DOHH2 (cell line): ENCODE results near the gene LOC128125822.

ENCODE experiments used
- H3F3A ChIP-seq: fragments of 200-600 bp; sonication (generic), shearing (Covaris generic); 2 replicates; pipeline ENCODE4 v1.6.0; 2016; ENCODE audit warnings: antibody characterized with exemption, mild to moderate bottlenecking; ENCODE audit not compliant: control insufficient read depth, insufficient read depth
- H3K27ac ChIP-seq: fragments of 200-600 bp; sonication (generic); 2 replicates; pipeline ENCODE4 v1.5.1; 2014; ENCODE audit warnings: low read depth, mild to moderate bottlenecking, low read length, moderate library complexity
- H3K27me3 ChIP-seq: fragments of 200-600 bp; sonication (generic); 2 replicates; pipeline ENCODE4 v1.6.1; 2014; ENCODE audit warnings: mild to moderate bottlenecking, low read length, mixed read lengths; ENCODE audit not compliant: control insufficient read depth
- H3K36me3 ChIP-seq: fragments of 200-600 bp; sonication (generic); 2 replicates; pipeline ENCODE4 v1.6.1; 2014; ENCODE audit warnings: mild to moderate bottlenecking, low read length, moderate library complexity, mixed read lengths; ENCODE audit not compliant: control insufficient read depth
- H3K4me1 ChIP-seq: fragments of 200-600 bp; sonication (generic); 2 replicates; pipeline ENCODE4 v1.6.1; 2014; ENCODE audit warnings: mild to moderate bottlenecking, low read length, mixed read lengths; ENCODE audit not compliant: control insufficient read depth
- H3K4me2 ChIP-seq: fragments of 200-600 bp; sonication (generic); 2 replicates; pipeline ENCODE4 v1.6.0; 2014; ENCODE audit warnings: mild to moderate bottlenecking, low read length, moderate library complexity
- H3K4me3 ChIP-seq: fragments of 200-600 bp; sonication (generic); 2 replicates; pipeline ENCODE4 v1.5.1; 2014; ENCODE audit warnings: mild to moderate bottlenecking, low read length, mixed read lengths
- H3K79me2 ChIP-seq: fragments of 200-600 bp; sonication (generic); 2 replicates; pipeline ENCODE4 v1.6.1; 2014; ENCODE audit warnings: mild to moderate bottlenecking, low read length, mixed read lengths; ENCODE audit not compliant: control insufficient read depth
- H3K9me2 ChIP-seq: fragments of 200-600 bp; sonication (generic); replicated peaks from 2 replicates; pipeline ENCODE4 v1.6.1; 2014; ENCODE audit warnings: mild to moderate bottlenecking, low read length, mixed read lengths; ENCODE audit not compliant: control insufficient read depth
- H3K9me3 ChIP-seq: fragments of 200-600 bp; sonication (generic); 2 replicates; pipeline ENCODE4 v1.6.1; 2014; ENCODE audit warnings: antibody characterized with exemption, low read length, mixed read lengths; ENCODE audit not compliant: control insufficient read depth, insufficient read depth
- H4K20me1 ChIP-seq: fragments of 200-600 bp; sonication (generic); 2 replicates; pipeline ENCODE4 v1.6.0; 2014; ENCODE audit warnings: low read depth, mild to moderate bottlenecking, antibody characterized with exemption, low read length, moderate library complexity; ENCODE audit not compliant: control insufficient read depth, insufficient read depth
- EZH2phosphoT487 ChIP-seq: fragments of 200-600 bp; sonication (generic); IDR thresholded peaks from 2 replicates; pipeline ENCODE4 v1.6.1; 2017; ENCODE audit warnings: borderline replicate concordance, mild to moderate bottlenecking, antibody characterized with exemption, low read length, moderate library complexity, mixed read lengths
- TF ChIP-seq, protein P1 (sequence below): fragments of 200-600 bp; sonication (generic); IDR thresholded peaks from one replicate; pipeline ENCODE4 v1.5.1; 2014; ENCODE audit warnings: antibody characterized with exemption, mild to moderate bottlenecking, low read depth, low read length; ENCODE audit not compliant: poor library complexity, severe bottlenecking

The LOC128125822 gene

DNA sequence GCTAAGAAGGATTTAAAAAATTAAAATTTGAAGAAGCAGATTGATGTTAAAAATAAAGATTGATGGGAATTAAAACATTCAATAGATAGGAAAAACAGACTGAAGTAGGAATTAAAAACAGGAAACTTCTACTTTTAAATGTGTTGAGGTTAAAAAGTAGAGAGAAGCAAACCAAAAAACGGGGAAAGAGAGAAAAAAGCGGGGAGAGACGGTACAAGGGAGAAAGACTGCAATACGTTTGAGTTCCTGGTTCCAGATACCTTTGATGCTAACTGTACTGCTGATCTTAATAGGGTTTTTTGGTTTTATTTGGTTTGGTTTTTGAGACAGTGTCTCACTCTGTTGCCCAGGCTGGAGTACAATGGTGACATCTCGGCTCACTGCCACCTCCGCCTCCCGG, 27.0 kb downstream of the LOC128125822 start:
- Histone ChIP-seq H4K20me1 (no peaks in the 10 kb centered on the region), H3K4me1 (peaks cover 17% of the 10 kb centered on the region), H3K9me3 (no peaks in the 10 kb centered on the region), H3K27ac (peak overlapping the region; percentile 19; the same call in 1 of the 2 replicates), H3K9me2 (no peaks in the 10 kb centered on the region), H3K27me3 (no peaks in the 10 kb centered on the region), H3K79me2 (no peaks in the 10 kb centered on the region), H3K36me3 (no peaks in the 10 kb centered on the region), H3K4me3 (peak overlapping the region; percentile 71), H3F3A (no peaks in the 10 kb centered on the region), H3K4me2 (peak overlapping the region; percentile 87)
- TF ChIP-seq, protein P1, sequence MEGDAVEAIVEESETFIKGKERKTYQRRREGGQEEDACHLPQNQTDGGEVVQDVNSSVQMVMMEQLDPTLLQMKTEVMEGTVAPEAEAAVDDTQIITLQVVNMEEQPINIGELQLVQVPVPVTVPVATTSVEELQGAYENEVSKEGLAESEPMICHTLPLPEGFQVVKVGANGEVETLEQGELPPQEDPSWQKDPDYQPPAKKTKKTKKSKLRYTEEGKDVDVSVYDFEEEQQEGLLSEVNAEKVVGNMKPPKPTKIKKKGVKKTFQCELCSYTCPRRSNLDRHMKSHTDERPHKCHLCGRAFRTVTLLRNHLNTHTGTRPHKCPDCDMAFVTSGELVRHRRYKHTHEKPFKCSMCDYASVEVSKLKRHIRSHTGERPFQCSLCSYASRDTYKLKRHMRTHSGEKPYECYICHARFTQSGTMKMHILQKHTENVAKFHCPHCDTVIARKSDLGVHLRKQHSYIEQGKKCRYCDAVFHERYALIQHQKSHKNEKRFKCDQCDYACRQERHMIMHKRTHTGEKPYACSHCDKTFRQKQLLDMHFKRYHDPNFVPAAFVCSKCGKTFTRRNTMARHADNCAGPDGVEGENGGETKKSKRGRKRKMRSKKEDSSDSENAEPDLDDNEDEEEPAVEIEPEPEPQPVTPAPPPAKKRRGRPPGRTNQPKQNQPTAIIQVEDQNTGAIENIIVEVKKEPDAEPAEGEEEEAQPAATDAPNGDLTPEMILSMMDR = no peak
- no peak for TF ChIP-seq EZH2phosphoT487

DNA sequence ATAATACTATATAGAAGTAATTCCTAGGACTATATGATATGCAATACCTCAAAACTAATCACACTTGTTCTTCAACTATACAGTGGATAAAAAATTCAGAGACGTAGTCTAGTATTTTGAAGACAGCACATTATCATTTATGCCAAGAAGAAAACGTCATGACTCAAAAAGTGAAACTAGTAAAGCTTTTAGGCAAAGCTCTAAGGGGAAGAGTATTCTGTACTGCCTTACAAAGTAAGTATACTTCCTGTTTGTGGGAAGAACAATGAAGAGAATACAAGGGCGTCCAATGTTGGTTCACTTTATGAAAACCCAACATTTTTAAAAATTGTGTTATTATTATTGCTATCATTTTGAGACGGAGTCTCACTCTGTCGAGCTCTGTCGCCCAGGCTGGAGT, 27.9 kb downstream of the LOC128125822 start:
- no peaks in the 10 kb centered on the region for H3K9me3 ChIP-seq
- H3K4me3 ChIP-seq = no peak overlapping the region
- H3K27ac ChIP-seq = no peak overlapping the region
- H3K36me3 ChIP-seq = no peaks in the 10 kb centered on the region
- H4K20me1 ChIP-seq = no peaks in the 10 kb centered on the region
- H3F3A ChIP-seq = no peaks in the 10 kb centered on the region
- no peak for TF ChIP-seq EZH2phosphoT487
- TF ChIP-seq, protein P1 = no peak
- peaks cover 17% of the 10 kb centered on the region for H3K4me1 ChIP-seq
- H3K4me2 ChIP-seq = no peak overlapping the region
- H3K9me2 ChIP-seq = no peaks in the 10 kb centered on the region
- H3K79me2 ChIP-seq = no peaks in the 10 kb centered on the region
- H3K27me3 ChIP-seq = no peaks in the 10 kb centered on the region

DNA sequence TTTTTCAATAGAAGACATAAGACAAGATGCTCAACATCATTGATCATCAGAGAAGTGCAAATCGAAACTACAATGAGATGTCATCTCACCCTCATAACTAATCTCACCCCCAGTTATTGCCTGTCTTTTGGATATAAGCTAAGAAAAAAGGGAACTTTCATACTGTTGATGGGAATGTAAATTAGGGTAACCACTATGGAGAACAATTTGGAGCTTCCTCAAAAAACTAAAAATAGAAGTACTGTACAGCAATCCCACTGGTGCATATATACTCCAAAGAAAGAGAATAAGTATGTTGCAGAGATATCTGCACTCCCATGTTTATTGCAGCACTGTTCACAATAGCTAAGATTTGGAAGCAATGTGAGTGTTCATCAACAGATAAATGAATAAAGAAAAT, 37.0 kb downstream of the LOC128125822 start:
- H3K4me3 ChIP-seq = no peak overlapping the region
- no peaks in the 10 kb centered on the region for H3F3A ChIP-seq

More for the DNA sequence above, 37.0 kb downstream of the LOC128125822 start:
- Histone ChIP-seq H3K9me3 (no peaks in the 10 kb centered on the region), H4K20me1 (no peaks in the 10 kb centered on the region), H3K4me2 (no peak overlapping the region), H3K4me1 (no peaks in the 10 kb centered on the region), H3K79me2 (no peaks in the 10 kb centered on the region), H3K27me3 (no peaks in the 10 kb centered on the region), H3K36me3 (no peaks in the 10 kb centered on the region), H3K9me2 (no peaks in the 10 kb centered on the region), H3K27ac (no peak overlapping the region)
- TF ChIP-seq EZH2phosphoT487 = no peak
- TF ChIP-seq, protein P1 = no peak
